Ammon's horn (tissue), 1 donor: Measurements from ENCODE around the gene KLHDC3.

Source experiments
- DNase-seq: peaks from one replicate; pipeline ENCODE4 v3.0.0-alpha.2; 2016; ENCODE audit warnings: low spot score

KLHDC3 gene, protein sequence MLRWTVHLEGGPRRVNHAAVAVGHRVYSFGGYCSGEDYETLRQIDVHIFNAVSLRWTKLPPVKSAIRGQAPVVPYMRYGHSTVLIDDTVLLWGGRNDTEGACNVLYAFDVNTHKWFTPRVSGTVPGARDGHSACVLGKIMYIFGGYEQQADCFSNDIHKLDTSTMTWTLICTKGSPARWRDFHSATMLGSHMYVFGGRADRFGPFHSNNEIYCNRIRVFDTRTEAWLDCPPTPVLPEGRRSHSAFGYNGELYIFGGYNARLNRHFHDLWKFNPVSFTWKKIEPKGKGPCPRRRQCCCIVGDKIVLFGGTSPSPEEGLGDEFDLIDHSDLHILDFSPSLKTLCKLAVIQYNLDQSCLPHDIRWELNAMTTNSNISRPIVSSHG

DNA sequence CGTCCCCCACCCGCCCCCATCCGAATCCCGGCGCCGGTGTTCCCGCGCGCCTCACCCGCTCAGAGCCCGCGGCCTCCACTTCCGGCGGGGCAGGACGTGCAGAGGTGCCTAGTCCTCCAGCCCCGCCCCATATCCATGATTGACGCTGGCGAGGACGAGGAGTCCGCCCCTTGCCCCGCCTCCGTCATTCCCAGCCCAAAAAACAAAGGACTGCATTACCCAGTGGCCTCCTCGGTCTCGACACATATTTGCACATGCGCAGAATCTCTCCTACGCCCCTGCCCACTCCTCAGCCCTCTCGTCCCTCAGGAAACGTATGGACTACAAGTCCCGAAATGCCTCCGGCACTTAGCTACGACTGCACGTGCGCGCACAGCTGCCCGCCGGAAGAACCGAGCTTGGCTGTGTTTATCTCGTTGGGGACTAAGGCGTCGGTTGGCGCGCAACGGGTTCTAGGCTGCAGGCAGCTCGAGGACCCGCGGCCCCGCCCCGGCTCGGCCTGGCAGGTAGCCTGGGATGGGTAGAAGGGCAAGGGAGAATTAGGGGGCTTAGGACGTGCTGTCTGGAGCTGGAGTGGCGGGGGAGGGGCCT is at the start of gene KLHDC3, which contains the start of gene MEA1:
Gene KLHDC3, plus strand, starts transcription at position 407 of the 591 bp plus-strand sequence. CDS start 2,944 bp downstream, outside the sequence.
Gene MEA1, minus strand, starts transcription at position 104 of the 591 bp plus-strand sequence. CDS start 133 bp downstream, outside the sequence.
- DNase-seq = peak; percentile 100

DNA sequence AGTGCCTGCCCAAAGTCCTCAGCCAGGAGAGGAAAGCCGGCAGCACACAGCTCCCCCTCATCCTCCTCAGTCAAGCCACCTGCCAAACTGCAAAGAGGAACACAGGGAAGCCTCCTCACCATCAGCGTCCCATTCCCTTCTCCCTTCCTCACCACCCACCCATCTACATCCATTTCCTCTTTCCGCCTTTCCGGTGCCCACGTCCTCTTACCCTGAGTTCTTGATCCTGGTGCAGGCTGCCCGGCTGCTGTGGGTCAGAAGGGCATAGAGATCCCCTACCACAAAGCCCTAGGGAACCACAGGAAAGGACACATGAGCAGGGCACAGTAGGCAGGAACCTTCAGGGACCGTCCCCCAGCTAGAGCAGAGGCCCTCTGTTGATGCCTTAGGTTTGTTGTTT is 47.5 kb upstream of the KLHDC3 start:
- DNase-seq = no peak

DNA sequence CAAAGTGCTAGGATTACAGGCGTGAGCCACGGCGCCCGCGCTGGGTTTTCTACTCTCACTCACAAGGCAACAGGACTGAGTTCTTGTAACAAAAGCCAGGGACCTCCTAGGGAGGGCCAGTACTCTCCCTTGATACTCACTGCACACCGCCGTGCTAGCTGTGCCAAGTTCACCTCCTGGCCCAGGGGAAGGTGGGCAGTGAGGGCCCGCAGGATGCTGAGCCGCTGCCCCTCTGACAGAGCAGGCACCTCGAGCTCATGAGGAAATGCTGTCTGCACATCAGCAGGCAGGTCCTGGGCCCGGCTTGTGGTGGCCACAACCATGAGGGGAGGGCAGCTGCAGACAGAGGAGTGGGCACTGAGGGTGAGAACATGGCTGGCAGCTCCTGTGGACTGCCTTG is 46.8 kb upstream of the KLHDC3 start:
- no peak for DNase-seq

DNA sequence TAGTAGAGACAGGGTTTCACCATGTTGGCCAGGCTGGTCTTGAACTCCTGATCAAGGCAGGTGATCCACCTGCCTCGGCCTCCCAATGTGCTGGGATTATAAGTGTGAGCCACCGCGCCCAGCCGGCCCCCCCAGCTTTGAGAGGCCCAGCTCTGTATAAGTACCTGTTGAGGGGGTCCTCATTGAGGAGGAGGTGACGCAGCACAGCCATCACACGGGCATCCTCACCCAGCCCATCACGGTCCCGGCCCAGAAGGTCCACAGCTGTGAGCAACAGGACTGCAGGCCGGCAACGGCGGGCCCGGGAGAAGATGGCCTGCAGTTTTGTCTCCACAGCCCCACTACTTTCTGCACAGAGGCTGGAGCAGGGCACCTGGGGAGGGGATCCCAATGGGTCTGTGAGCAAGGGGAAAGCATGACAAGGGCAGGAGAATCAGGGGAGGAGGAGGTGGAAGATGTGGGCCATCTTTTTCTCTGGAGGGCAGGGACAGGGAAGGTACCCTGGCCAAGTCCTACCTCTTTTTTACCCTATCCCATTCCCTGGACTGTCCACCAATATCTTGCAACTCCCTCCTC is 45.8 kb upstream of the KLHDC3 start:
- DNase-seq = no peak

DNA sequence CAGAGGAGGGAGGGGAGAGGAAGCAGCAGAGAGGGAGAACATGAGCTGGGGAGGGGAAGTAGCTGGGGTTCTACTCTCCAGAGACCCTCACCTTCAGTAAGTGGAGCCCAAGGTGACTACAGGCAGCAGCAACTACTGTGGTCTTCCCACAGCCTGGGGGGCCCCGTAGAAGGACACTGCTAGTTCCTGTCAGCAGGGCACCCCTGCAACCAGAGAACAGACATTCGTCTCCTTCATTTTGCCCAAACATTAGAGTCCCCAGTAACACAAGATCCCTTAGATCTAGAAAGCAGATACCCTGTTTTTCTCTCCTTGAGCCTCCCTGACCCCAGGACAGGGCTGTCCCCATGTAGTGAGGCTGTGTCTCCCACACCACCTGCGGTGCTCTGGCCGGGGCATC is 45.3 kb upstream of the KLHDC3 start:
- DNase-seq = no peak

DNA sequence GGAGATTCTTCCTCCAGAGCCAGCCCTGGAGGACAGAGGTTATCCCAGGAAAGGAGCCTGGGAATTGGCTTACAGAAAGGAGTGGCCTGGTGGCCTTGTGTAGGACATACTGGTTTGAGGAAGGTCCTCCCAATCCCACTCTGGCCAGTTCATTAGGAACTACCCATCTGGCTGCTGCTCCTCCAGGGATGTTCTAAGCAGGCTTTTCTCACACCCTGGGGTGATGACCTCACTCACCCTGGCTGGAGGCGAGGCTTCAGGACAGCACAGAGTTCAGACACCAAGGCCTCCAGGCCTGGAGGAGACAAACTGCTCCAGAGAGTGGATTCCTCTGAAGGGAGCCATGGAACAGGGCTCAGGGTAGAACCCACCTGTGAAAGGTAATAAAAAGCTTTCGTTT is 44.6 kb upstream of the KLHDC3 start:
- no peak for DNase-seq

DNA sequence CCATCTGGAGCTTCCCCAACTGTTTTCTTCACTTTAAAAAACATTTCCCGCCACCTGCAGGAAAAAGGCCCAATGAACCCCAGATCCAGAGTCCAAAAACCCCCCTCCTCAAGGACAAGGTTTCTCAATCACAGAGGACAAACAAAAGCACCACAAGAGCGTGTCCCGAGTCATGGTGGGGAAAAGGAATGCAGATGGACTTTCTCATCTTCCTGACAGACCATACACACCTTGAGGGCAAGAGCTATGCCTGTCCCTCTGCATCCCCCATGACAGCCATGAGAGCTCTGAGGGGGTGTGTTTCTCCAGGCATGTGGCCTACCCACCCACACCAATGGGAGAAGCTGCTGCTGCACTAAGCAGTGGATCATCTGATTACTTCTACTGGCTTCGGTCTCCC is 44.1 kb upstream of the KLHDC3 start:
- no peak for DNase-seq

DNA sequence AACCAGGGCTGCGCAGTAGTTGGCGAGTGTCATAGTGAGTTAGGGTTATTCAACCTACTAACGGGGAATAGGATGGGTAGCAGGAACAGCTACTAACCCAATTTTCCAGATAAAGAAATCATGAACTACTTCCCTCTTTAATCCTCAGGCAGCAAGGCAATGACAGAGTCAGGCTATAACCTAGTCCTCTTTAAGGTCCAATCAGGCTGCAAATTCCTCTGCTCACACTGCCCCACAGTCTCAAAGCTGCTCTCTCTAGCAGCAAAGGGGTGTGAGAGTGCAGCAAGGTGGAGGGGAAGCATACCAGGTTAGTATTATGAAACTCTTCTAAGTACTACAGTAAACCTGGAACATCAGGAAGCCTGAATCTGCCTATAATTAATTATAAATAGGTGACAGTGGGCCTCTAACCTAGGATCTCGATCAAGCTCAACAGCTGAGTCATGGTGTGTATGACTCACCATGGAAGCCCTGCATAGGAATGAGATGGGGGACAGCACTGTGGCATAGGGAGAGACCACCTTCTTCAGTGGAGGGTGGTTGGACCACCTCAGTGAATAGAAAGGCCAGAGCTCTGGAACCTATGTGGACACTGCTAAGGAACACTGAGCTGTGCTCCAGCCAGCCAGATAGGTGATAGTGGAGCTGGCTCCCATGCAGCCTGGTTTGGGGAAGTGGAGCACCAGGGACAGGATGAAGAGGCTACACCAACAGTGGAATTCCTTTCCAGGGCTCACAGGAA is 43.0 kb upstream of the KLHDC3 start:
- no peak for DNase-seq

DNA sequence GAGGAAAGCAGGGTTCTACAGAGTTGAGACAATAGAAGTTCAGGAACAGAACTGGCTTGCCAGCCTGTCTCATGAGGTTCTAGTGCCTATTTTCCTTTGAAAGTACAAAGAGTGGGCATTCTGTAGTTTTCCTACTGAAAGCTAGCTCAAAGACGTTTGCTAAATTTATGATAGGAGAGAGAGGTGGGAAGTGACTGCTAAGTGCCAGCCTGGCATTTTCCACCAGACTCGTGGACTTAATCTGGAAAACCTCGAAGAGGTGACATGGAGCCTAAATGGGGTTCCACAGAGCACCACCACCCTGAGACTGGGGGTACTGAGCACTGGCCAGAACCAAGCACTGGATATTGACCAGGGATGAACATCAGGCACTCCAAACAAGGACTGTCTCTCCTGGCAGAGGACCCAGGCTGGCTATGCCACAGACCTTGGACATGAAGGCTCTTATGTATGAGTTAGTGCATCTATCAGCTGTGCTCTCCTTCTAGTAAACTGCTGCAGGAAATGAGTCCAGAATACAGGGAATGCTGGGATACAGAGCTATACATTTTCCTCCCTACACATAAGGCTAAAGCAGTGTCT is 42.2 kb upstream of the KLHDC3 start:
- no peak for DNase-seq

DNA sequence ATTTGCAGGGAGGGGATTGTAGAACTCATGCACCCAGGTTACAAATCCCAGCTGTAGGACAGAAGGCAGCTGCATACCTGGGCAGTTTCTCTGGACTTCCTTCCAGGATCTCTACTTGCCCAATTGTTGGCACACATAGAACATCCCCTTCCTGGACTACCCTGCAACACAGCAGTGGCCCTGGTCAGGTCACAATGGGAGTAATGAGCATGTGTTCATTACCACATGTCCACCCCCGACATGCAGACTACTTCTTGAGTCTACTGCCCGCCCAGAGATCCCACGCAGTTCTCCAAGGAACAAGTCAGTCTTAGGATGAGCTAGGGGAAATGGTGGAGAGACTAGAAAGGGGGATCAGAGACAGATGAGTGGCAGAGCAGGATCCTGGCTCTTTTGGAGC is 40.1 kb upstream of the KLHDC3 start:
- DNase-seq = no peak

DNA sequence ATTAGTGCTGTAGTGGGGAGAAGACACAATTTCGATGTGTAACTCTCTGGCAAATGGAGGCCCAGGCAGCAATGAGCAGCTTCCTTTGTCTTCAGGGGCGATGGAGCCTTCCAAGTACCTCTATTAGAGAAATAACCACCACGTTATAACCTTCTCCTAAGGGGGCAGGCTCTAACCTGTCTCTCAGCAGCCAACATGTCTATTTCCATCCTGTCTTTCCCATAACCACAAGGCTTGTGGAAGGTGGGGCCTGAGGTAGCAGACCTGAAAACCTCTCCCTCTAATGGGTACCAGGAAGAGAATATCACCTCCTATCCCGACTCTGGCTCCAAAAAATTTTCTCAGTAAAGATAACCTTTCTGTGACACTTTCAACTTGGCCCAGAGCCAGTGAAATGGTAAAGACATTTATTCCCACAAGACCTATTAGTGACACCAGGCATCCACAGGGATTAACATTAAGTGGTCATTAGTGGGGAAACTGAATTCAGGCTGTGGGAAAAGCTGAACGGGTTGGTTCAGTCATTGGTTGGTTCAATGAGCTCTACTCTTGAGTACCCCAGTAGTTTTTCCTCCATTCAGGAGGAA is 39.0 kb upstream of the KLHDC3 start:
- DNase-seq = no peak

DNA sequence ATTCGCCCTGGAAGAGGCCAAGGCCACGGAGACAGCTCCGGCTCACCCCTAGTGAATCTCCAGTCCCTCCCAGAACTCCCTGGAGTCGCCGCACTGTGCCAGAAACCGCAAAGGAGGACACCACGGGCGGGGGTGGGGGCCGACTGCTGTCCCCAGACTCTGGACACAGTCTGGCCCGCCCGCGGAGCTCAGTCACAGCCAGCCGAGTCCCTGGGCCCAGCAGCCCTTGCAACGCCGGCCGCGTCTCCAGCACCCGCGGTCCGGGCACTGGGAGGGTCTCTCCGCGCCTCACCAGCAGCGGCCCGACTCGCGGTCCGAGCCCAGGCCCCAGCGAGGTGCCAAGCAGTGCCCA is 35.6 kb upstream of the KLHDC3 start:
- DNase-seq = no peak

DNA sequence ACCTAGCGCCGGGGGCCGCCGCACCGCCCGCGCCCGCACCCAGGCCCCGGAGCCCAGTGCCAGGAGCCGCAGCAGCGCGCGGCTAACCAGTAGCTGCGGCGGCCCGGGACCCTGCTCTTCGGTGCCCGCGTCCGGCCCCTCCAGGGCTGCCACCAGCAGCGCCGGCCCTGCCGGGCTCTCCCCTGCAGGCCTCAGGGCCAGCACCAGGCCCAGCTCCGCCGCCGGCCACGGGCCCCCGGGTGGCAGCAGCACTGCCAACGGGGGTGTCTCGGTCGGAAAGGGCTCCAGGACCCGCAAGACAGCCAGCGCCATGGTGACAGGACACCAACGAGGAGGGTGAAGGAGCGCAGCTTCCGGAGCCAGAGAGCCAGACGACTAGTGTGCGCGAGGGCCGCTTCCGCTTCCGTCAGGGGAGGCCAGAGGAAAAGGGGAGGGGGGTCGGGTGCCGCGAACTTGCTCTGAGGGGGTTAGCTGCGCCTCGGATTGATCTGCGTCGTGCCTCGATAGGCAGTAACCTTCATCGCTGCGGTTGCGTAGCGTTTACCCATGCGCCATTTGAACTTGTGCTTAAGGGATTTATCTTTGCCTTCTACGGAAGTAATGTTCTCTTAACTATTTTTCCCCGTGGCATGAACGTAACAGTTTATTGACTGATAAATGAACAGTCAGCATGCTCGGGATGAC is 35.1 kb upstream of the KLHDC3 start, which contains the start of gene PEX6:
Gene PEX6, minus strand, starts transcription at position 343 of the 684 bp plus-strand sequence. Its CDS starts 31 bp downstream, at position 312.
- DNase-seq = peak; percentile 96

DNA sequence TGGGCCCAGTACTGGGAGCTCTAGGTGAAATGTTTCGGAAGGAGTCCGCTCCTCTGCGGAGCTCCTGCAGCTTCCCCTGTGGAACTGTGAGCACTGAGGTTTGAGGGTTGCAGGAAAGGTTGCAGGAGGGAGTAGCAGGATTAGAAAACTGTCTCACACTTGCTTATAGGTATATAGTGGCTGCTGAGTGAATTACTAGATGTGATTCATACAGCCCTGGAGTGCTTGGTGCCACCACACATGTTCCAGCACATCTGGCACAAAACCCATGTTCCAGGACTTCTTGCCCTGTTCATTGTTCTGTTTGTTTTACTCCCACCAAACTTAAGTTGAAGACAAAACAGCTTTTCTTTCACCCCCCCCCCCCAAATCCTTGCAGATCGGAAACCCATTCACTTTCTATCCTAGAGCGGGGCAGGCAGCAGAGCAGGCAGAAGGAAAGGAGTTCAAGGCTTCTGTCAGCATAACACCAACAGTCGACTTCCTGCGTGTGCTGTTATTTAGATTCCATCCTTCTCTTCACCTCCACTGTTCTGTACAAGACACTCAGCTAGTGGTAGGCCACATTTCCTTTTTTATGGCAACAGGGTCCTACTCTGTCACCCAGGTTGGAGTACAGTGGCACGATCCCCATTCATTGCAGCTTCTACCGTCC is 34.4 kb upstream of the KLHDC3 start:
- DNase-seq = no peak

DNA sequence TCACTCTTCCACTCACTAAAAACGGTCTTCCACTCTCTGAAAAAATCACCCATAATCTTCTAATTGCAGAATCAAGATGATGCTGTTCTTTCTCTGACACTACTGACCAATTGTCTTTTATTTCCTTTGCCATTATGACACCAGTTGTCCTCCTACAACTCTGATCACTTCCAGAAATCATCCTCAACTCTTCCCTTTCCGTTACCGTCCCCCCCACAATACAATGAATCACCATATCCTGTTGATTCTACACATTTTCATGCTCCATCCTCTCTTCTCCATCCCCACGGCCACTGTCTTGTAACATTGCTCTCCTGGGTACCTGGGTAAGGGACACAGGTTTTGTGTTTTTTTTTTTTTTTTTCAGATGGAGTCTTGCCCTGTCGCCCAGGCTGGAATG is 32.2 kb upstream of the KLHDC3 start:
- DNase-seq = no peak

DNA sequence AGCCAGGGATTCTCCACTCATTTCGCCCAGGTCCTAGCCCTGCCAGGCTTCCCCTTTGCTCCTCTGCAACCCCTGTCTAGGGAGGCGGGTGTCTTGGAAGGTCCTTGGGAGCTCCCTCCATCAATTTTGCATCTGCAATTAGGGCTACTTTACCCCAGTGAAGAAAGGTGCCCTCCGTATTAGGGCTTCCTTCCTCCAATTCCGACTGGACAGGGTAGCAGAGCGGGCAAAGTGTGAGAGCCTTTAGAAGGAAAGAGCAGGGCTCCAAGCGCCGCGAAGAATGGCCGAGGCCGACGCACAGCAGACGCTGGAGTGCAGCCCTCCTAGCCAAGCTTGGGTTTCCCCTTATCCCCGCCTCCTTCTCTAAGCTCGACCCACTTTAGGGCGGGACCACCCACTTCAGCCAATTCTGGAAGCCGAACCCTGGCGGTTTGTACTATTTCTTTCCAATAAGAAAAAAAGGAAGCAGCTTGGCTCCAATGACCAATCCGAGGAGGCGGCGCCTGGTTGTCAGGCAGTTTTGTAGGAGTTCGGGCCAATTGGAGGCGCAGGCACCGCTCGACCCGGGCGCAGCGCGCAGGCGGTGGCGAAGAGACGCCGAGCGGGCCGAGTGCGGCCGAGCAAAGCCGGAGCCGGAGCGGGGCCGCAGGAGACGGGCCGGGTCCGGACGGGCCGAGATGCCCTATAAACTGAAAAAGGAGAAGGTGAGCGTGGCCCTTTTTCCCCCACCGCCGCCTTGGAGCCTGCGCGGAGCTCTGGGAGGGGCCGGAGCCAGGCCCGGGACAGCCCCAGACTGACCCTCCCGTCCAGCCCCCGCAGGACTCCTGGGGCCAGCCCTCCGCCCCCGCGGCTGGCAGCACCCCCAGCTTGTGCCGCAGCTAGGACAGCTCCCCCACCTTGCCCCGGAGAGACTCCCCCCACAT is 29.8 kb upstream of the KLHDC3 start, which contains the start of gene PPP2R5D:
Gene PPP2R5D, plus strand, starts transcription at position 570 of the 923 bp plus-strand sequence. Its CDS starts 108 bp downstream, at position 678.
- peak; percentile 99 for DNase-seq

DNA sequence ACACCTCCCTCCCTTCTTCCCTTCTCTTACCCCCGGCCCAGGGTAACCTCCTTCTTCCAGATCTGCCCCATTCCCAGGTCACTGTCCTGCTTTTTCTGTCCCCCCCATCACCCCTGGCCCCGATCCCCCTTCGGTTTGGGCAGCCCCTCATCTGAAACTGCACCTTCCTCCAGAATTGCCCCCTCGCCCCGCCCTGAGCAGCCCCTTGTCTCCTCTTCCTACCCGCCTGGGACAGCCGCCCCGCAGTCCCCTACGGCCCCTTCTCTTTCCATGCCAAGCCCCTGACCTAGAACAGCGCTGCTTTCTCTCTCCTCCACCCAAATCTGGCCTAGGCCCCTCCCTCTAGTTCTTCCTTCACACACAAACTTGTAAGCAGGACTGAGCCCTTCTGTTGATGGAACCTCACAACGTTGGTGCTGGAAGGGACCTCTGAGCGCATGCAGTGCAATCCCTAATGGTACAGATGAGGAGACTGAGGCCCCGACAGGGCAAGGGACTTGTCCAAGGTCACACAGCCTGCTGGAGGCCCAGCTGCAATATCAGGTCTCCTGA is 29.0 kb upstream of the KLHDC3 start:
- DNase-seq = no peak

DNA sequence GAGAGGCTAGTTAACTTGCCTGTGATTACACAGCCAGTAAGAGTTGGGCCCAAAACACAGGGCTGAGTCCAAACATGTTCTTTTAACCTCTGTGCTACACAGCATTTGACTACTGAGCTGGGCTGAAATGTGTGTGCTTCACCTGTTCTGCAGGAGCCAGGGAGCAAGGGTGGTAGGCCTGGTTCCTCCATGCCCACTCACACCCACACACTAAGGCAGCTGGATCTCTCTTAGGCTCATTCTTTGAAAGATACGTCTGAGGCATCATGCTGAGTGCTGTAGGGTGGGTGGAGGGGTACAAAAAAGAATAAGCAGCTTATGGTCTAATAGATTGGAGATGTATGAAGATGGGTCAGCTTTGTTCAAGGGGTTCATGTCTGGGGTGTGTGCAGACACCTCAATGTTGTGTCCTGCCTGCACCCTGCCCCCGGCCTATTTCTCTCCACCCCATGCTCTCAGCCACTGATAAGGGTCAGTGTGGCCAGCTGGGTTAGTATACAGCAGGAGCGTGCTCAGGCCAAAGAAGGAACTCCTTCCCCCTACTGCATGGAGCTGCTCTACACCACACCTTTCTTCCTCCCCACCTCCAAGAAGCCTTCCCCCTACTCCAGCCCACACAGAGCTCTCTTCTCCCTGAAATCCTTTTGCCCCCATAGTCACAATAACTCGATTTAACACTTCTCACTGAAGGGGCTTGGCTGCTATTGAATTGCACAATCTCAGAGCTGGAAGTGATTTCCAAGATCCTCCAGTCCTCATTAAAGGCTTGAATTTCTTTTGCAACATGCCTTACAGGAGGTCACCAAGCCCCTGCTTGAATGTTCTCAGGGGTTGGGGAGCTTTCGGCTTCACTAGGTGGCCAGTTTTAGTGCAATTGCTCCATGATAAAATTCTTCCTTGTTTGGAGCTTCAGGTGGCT is 26.3 kb upstream of the KLHDC3 start:
- DNase-seq = no peak
